ENCODE results near the gene ARL3.

ARL3 gene

GRCh38 chr10:102675011-102675665 lies 39.1 kb downstream of the ARL3 start:
- ChIA-PET POLR2A (interaction anchor here (1.3 to 3.3 kb wide), 6 partner anchors 9 to 39 kb away, joined by 5 to 35 read pairs (median 7); partner anchors contain the start of genes ARL3, SFXN2 and TRIM8), CTCF (interaction anchor here (0.8 to 8.7 kb wide), 7 partner anchors 12 to 171 kb away, joined by 3 to 95 read pairs (median 5); partner anchors contain the start of genes ARL3, SFXN2 and SUFU)
- H3K4me3 ChIP-seq (ENCODE audit: low read depth, low read length), result peak overlapping the region; percentile 40
- DNase-seq (ENCODE audit: low read depth, low spot score), result no peak
- TF ChIP-seq CTCF (IDR thresholded peaks at IDR 0.05; ENCODE audit: insufficient read depth, low read length, missing control alignments), result no peak

- ChIA-PET CTCF (interaction anchor here (0.8 to 8.7 kb wide), 7 partner anchors 11 to 227 kb away, joined by 3 to 95 read pairs (median 4); partner anchors contain the start of genes ARL3, SFXN2 and TRIM8), POLR2A (interaction anchor here (1.6 to 3.3 kb wide), 2 partner anchors 20 to 29 kb away, joined by 5 to 35 read pairs; partner anchors contain the start of gene TRIM8)
- no peak overlapping the region; the same call in 1 of the 2 replicates for H3K4me3 ChIP-seq (ENCODE audit: low read depth, low read length)
- no peak for DNase-seq (ENCODE audit: low read depth, low spot score)
- no peak for TF ChIP-seq CTCF (IDR thresholded peaks at IDR 0.05; ENCODE audit: insufficient read depth, low read length, missing control alignments)
Measured at GRCh38 chr10:102674566-102674965, 39.6 kb downstream of the ARL3 start.

DNA sequence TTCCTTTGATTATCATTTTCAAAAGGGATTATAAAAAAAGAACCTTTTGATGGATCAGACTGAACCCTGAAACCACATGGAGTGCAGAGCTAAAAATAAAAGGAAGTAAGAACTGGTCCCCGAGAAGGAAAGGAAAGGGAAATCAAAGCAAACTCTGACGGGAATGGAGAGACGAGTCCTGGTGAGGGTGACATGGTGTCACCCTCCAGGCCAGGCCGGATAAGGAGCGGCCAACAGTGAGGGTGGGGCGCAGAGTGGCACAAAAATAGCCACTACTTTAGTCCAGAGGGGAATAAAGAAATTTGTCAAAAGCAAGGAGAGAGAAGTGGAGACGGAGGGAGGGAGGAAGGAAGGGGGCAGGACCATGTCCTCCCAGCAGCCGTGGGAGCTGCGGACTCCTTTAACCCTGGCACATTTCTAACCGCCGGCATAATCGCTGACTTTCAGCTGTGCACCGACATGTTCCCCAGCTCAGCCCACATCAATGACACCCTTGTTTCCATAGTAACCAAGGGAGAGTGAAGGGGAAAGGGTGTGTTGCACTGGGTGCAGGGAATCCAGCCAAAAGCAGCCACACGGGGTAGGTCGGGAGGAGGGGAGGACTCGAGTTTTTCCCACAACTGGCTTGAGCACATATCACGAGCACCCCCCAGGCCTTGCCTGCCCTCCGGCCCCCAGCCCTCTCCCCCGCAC lies 40.2 kb downstream of the ARL3 start:
- peak overlapping the region; percentile 29; the same call in 1 of the 2 replicates for H3K4me3 ChIP-seq (ENCODE audit: low read depth, low read length)
- ChIA-PET CTCF (interaction anchor here (0.8 to 8.7 kb wide), 10 partner anchors 10 to 275 kb away, joined by 3 to 95 read pairs (median 4); partner anchors contain the start of genes ACTR1A, ARL3, SFXN2 and TRIM8), POLR2A (interaction anchor here (0.6 to 3.3 kb wide), 3 partner anchors 16 to 29 kb away, joined by 3 to 35 read pairs (median 3); partner anchors contain the start of gene TRIM8)
- TF ChIP-seq CTCF (IDR thresholded peaks at IDR 0.05; ENCODE audit: insufficient read depth, low read length, missing control alignments), result no peak
- no peak for DNase-seq (ENCODE audit: low read depth, low spot score)

DNA sequence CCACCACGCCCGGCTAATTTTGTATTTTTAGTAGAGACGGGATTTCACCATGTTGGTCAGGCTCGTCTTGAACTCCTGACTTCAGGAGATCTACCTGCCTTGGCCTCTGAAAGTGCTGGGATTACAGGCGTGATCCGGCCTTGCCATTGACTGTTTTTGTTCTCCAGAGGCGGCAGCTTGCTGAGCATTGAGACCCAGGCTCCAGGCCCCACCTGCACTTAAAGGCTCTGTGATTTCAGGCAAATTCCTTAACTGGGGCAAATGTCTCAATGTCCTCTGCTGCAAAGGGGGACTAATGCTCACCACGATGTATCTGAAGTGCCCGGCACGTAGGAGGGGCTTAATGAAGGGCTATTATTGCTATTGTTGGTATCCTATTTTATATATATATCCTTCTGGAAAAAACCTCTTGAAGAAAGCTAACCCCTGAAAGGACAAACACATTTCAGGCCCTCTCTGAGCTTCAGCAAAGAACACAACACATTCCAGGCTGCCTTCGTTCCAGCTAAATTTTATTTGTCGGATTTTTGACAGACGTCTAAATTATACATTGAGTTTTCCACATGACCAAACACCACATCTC lies 40.9 kb downstream of the ARL3 start:
- no peak for TF ChIP-seq CTCF (IDR thresholded peaks at IDR 0.05; ENCODE audit: insufficient read depth, low read length, missing control alignments)
- CTCF ChIA-PET, result interaction anchor here (0.9 to 8.7 kb wide), 8 partner anchors 9 to 274 kb away, joined by 3 to 95 read pairs (median 4); partner anchors contain the start of genes ACTR1A, ARL3, SFXN2 and TRIM8
- no peak for DNase-seq (ENCODE audit: low read depth, low spot score)
- POLR2A ChIA-PET, result interaction anchor here (0.6 to 1.3 kb wide), 2 partner anchors 17 to 27 kb away, joined by 3 read pairs; no protein-coding TSS in a partner anchor
- H3K4me3 ChIP-seq (ENCODE audit: low read depth, low read length), result no peak overlapping the region

DNA sequence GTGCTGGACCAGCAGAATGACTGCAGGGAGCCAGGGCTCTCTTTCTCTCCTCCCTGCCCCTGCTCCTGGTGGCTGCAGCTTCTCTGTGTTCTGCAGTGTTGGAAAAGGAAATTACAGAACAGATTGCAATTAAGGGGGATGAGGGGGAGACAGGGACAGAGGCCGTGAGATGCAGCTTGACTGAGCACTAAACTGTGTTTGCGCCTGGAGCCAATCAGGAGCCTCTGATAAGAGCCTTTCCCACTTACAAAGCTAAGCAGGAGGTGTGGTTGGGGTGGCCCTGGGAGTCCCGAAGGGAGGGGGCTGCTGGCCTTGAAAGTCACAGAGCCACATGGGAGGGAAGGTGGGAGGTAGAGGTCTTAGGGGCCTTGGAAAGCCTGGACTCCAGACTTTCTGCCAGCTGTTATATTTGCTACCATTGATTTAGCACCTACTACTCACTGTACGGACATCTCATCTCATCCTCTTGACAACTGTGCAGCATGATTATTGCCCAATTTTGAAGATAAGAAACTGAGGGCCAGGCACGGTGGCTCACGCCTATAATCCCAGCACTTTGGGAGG lies 43.2 kb downstream of the ARL3 start:
- H3K4me3 ChIP-seq (ENCODE audit: low read depth, low read length), result no peak overlapping the region
- CTCF ChIA-PET, result interaction anchor here (1.0 to 2.9 kb wide), 5 partner anchors 13 to 167 kb away, joined by 4 to 11 read pairs (median 4); partner anchors contain the start of genes SUFU and TRIM8
- TF ChIP-seq CTCF (IDR thresholded peaks at IDR 0.05; ENCODE audit: insufficient read depth, low read length, missing control alignments), result no peak
- POLR2A ChIA-PET, result no interaction called here
- DNase-seq (ENCODE audit: low read depth, low spot score), result no peak

Measured in AG04449 (cell line).